ENCODE data around the gene PLCH2. TPM values are rescaled to one million over a fixed set of nuclear protein-coding genes. Genes with fewer than 3 reads are reported as not detected.

PLCH2 gene
- total RNA-seq, 1 experiment from 2014 or later = 0.27 TPM

DNA sequence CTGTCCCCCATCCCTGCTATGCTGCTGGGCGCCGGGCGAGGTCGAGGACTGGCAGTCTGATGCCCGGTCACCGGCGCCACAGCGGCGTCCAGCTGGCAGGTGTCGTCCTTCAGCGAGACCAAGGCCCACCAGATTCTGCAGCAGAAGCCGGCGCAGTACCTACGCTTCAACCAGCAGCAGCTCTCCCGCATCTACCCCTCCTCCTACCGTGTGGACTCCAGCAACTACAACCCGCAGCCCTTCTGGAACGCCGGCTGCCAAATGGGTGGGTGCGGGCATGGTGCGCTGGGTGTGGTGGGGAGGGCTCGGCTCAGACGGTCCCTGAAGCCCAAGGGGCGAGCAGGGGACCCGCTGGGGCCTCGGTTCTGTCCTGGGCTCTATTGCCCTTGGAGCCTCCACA is 20.7 kb downstream of the PLCH2 start:
- no peaks in the 10 kb centered on the region for H3K27me3 Mint-ChIP-seq (ENCODE audit: insufficient read depth, unreplicated experiment)
- CTCF ChIA-PET = no interaction called here
- Histone ChIP-seq H3K27me3 (replicated peaks; ENCODE audit: control insufficient read depth, insufficient read depth, low read length) (no peaks in the 10 kb centered on the region), H3K4me1 (peaks cover 12% of the 10 kb centered on the region), H3K4me3 (ENCODE audit: low read depth, low read length) (no peak overlapping the region), H3K9me3 (no peaks in the 10 kb centered on the region), H3K36me3 (ENCODE audit: control insufficient read depth, insufficient read depth, low read length) (no peaks in the 10 kb centered on the region)
- no peak for DNase-seq
- H3K9me3 Mint-ChIP-seq (ENCODE audit: unreplicated experiment) = no peaks in the 10 kb centered on the region
- intact Hi-C loops (cut with micrococcal nuclease; ENCODE audit: unreplicated experiment) = no loop called here
- POLR2A ChIA-PET = no interaction called here
- TF ChIP-seq, protein P1, sequence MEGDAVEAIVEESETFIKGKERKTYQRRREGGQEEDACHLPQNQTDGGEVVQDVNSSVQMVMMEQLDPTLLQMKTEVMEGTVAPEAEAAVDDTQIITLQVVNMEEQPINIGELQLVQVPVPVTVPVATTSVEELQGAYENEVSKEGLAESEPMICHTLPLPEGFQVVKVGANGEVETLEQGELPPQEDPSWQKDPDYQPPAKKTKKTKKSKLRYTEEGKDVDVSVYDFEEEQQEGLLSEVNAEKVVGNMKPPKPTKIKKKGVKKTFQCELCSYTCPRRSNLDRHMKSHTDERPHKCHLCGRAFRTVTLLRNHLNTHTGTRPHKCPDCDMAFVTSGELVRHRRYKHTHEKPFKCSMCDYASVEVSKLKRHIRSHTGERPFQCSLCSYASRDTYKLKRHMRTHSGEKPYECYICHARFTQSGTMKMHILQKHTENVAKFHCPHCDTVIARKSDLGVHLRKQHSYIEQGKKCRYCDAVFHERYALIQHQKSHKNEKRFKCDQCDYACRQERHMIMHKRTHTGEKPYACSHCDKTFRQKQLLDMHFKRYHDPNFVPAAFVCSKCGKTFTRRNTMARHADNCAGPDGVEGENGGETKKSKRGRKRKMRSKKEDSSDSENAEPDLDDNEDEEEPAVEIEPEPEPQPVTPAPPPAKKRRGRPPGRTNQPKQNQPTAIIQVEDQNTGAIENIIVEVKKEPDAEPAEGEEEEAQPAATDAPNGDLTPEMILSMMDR (IDR thresholded peaks at IDR 0.05; ENCODE audit: insufficient read depth in 1 of 2, low read depth in 1 of 2, low read length in 1 of 2, severe bottlenecking in 1 of 2, unreplicated experiment in 1 of 2) = no peak
- no peak overlapping the region for H3K4me3 Mint-ChIP-seq (ENCODE audit: unreplicated experiment)
- no peak overlapping the region for H3K27ac Mint-ChIP-seq (ENCODE audit: unreplicated experiment)
- no TSS peak for BruUV-seq (replicated peaks)
- no peaks in the 10 kb centered on the region for H3K36me3 Mint-ChIP-seq (ENCODE audit: insufficient read depth, unreplicated experiment)
- H3K4me1 Mint-ChIP-seq (ENCODE audit: low read depth, unreplicated experiment) = peaks cover 7% of the 10 kb centered on the region

DNA sequence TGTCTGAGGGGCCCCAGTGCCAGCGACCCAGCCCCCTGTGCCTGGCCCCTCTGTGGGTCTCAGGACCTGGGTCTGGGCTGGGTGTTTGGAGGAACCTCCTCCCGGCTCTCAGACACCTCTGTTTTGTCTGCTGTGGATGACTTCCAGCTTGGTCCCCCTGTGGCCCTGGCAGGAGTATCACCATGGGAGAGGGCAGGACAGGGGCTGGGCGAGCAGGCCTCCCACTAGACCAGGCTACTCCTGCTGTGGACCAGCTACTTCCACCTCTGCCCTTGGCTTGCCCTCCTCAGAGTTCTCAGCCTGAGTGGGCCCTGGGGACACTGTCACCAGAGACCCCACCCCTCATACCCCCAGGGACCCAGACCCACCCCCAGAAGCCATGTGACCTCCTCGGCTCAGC is 21.8 kb downstream of the PLCH2 start:
- no TSS peak for BruUV-seq (replicated peaks)
- no peak overlapping the region for H3K27ac Mint-ChIP-seq (ENCODE audit: unreplicated experiment)
- H3K9me3 Mint-ChIP-seq (ENCODE audit: unreplicated experiment) = no peaks in the 10 kb centered on the region
- no peaks in the 10 kb centered on the region for H3K27me3 Mint-ChIP-seq (ENCODE audit: insufficient read depth, unreplicated experiment)
- peaks cover 7% of the 10 kb centered on the region for H3K4me1 Mint-ChIP-seq (ENCODE audit: low read depth, unreplicated experiment)
- H3K9me3 ChIP-seq = no peaks in the 10 kb centered on the region
- no peaks in the 10 kb centered on the region for H3K36me3 ChIP-seq (ENCODE audit: control insufficient read depth, insufficient read depth, low read length)
- H3K4me3 Mint-ChIP-seq (ENCODE audit: unreplicated experiment) = no peak overlapping the region
- CTCF ChIA-PET = interaction anchor here (0.6 kb wide), 1 partner anchor 303 kb away, joined by 3 read pairs; the partner anchor contains the start of gene FAAP20
- H3K4me3 ChIP-seq (ENCODE audit: low read depth, low read length) = no peak overlapping the region
- POLR2A ChIA-PET = no interaction called here
- DNase-seq = no peak
- intact Hi-C loops (cut with micrococcal nuclease; ENCODE audit: unreplicated experiment) = no loop called here
- no peaks in the 10 kb centered on the region for H3K27me3 ChIP-seq (replicated peaks; ENCODE audit: control insufficient read depth, insufficient read depth, low read length)
- H3K36me3 Mint-ChIP-seq (ENCODE audit: insufficient read depth, unreplicated experiment) = no peaks in the 10 kb centered on the region
- peaks cover 12% of the 10 kb centered on the region for H3K4me1 ChIP-seq
- TF ChIP-seq, protein P1 (IDR thresholded peaks at IDR 0.05; ENCODE audit: insufficient read depth in 1 of 2, low read depth in 1 of 2, low read length in 1 of 2, severe bottlenecking in 1 of 2, unreplicated experiment in 1 of 2) = no peak

DNA sequence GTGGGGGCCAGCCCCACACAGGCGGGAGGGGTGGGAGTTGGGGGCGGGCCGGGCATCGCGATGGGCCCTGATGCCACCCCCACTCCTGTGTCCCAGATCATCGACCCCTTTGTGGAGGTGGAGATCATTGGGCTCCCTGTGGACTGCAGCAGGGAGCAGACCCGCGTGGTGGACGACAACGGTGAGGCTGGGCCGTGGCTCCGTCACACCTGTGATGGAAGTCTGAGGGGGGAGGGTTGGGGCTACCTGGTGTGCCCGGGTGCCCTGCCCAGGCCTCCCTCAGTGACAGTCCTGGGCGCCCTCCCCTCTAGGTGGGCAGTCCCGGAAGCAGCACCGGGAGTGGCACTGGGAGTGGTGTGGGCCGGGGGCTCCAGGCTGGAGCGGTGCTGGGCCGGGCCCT is 22.6 kb downstream of the PLCH2 start:
- no peak overlapping the region for H3K27ac Mint-ChIP-seq (ENCODE audit: unreplicated experiment)
- Histone ChIP-seq H3K9me3 (no peaks in the 10 kb centered on the region), H3K27me3 (replicated peaks; ENCODE audit: control insufficient read depth, insufficient read depth, low read length) (no peaks in the 10 kb centered on the region), H3K4me3 (ENCODE audit: low read depth, low read length) (no peak overlapping the region), H3K4me1 (peaks cover 12% of the 10 kb centered on the region), H3K36me3 (ENCODE audit: control insufficient read depth, insufficient read depth, low read length) (no peaks in the 10 kb centered on the region)
- H3K4me1 Mint-ChIP-seq (ENCODE audit: low read depth, unreplicated experiment) = peaks cover 7% of the 10 kb centered on the region
- H3K36me3 Mint-ChIP-seq (ENCODE audit: insufficient read depth, unreplicated experiment) = no peaks in the 10 kb centered on the region
- CTCF ChIA-PET = no interaction called here
- no peaks in the 10 kb centered on the region for H3K27me3 Mint-ChIP-seq (ENCODE audit: insufficient read depth, unreplicated experiment)
- H3K4me3 Mint-ChIP-seq (ENCODE audit: unreplicated experiment) = no peak overlapping the region
- intact Hi-C loops (cut with micrococcal nuclease; ENCODE audit: unreplicated experiment) = no loop called here
- TF ChIP-seq, protein P1 (IDR thresholded peaks at IDR 0.05; ENCODE audit: insufficient read depth in 1 of 2, low read depth in 1 of 2, low read length in 1 of 2, severe bottlenecking in 1 of 2, unreplicated experiment in 1 of 2) = no peak
- POLR2A ChIA-PET = no interaction called here
- no peak for DNase-seq
- BruUV-seq (replicated peaks) = no TSS peak
- H3K9me3 Mint-ChIP-seq (ENCODE audit: unreplicated experiment) = no peaks in the 10 kb centered on the region
